ENCODE measurements around the gene CARD9.

- TF ChIP-seq POLR2A (IDR thresholded peaks at IDR 0.05): no peak
- no peak for TF ChIP-seq EP300 (IDR thresholded peaks at IDR 0.05; ENCODE audit: low read depth)
- no peak for TF ChIP-seq CTCF (IDR thresholded peaks at IDR 0.05)
- TF ChIP-seq POLR2AphosphoS5 (IDR thresholded peaks at IDR 0.05): no peak
Measured at GRCh38 chr9:136371533-136371880, 2.0 kb downstream of the CARD9 start.

Data from transverse colon (tissue), 4 donors.